Effector memory CD8-positive, alpha-beta T cell (primary cell): ENCODE measurements around the gene MRPS12.

Source experiments
- ATAC-seq: fragments of 150-1000 bp; cut with Tn5 transposase; replicated peaks from 2 replicates; pipeline ENCODE4 v1.10.0; 2021; ENCODE audit warnings: mild to moderate bottlenecking, moderate library complexity
- DNase-seq, 3 experiments: peaks; one replicate each; pipeline ENCODE4 v3.0.0; 2021
- H3K27ac Mint-ChIP-seq, 2 donors: one replicate each; pipeline ENCODE4 v1.8.0; 2022; ENCODE audit warnings: mild to moderate bottlenecking in 2 of 2, mixed read lengths in 2 of 2, moderate library complexity in 2 of 2
- H3K27me3 Mint-ChIP-seq, 2 donors: one replicate each; pipeline ENCODE4 v1.8.0; 2022; ENCODE audit warnings: mixed read lengths in 2 of 2
- H3K36me3 Mint-ChIP-seq: one replicate; pipeline ENCODE4 v1.8.0; 2022; ENCODE audit warnings: mild to moderate bottlenecking, moderate library complexity, mixed read lengths; ENCODE audit not compliant: insufficient read depth
- H3K4me1 Mint-ChIP-seq, 2 donors: one replicate each; pipeline ENCODE4 v1.8.0; 2022; ENCODE audit warnings: low read depth in 2 of 2, mixed read lengths in 2 of 2
- H3K4me3 Mint-ChIP-seq, 2 donors: one replicate each; pipeline ENCODE4 v1.8.0; 2022; ENCODE audit warnings: mild to moderate bottlenecking in 2 of 2, mixed read lengths in 2 of 2, moderate library complexity in 2 of 2
- H3K9me3 Mint-ChIP-seq, 2 donors: one replicate each; pipeline ENCODE4 v1.8.0; 2022; ENCODE audit warnings: mixed read lengths in 2 of 2

MRPS12 gene

DNA sequence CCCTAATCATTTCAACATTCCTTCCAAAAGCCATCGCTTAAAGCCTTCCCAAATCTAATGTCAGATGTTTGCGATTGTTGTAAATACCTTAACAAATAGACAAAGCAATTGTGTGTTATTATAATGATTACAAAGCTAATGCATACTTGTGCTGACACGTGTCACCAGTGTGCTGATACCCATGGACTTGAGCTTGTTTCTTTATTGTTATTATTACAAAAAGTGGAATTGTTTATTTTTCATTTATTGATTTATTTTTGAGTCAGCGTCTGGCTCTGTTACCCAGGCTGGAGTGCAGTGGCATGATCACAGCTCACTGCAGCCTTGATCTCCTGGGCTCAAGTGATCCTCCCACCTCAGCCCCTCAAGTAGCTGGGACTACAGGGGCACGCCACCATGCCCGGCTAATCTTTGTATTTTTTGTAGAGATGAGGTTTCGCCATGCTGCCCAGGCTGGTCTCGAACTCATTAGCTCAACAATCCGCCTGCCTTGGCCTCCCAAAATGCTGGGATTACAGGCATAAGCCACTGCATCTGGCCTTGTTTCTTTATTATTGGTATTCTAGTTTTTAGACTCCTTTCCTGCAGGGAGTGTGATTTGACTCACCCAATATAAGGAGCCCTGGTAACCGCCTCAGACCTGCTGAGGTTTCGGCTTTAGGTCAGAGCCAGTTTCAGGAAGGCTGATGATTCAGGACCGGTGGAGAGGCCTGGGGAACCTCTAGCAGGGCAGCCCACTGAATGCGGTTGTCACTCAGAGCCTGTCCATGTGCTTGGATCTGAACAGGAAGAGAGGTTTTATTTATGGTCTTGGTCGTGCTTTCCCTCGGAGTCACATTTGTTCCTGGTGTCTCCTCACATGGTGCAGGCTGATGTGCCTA lies 46.9 kb downstream of the MRPS12 start:
- peaks cover 5 to 14% of the 10 kb centered on the region in 2 donors for H3K4me1 Mint-ChIP-seq
- no peaks in the 10 kb centered on the region for H3K36me3 Mint-ChIP-seq
- H3K27me3 Mint-ChIP-seq = peaks cover 21 to 38% of the 10 kb centered on the region in 2 donors
- DNase-seq = no peak
- no peak for ATAC-seq
- H3K9me3 Mint-ChIP-seq = no peaks in the 10 kb centered on the region
- H3K27ac Mint-ChIP-seq = no peak overlapping the region
- H3K4me3 Mint-ChIP-seq = no peak overlapping the region

DNA sequence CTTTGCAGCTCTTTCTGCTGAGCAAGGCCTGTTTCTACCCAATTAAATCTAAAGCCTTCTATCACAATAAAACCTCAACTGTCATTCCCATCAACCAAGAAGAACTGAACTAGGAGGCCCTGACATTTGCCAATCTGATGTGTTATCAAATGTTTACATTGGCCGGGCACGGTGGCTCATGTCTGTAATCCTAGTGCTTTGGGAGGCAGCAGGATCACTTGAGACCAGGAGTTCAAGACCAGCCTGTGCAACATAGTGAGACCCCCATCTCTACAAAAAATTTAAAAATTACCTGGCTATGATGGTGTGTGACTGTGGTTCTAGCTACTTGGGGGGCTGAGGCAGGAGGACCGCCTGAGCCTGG lies 47.6 kb downstream of the MRPS12 start:
- H3K4me3 Mint-ChIP-seq = no peak overlapping the region
- no peak for ATAC-seq
- H3K9me3 Mint-ChIP-seq = no peaks in the 10 kb centered on the region
- peaks cover 21 to 38% of the 10 kb centered on the region in 2 donors for H3K27me3 Mint-ChIP-seq
- no peak overlapping the region for H3K27ac Mint-ChIP-seq
- no peaks in the 10 kb centered on the region for H3K36me3 Mint-ChIP-seq
- DNase-seq = no peak
- peaks cover 5 to 14% of the 10 kb centered on the region in 2 donors for H3K4me1 Mint-ChIP-seq

DNA sequence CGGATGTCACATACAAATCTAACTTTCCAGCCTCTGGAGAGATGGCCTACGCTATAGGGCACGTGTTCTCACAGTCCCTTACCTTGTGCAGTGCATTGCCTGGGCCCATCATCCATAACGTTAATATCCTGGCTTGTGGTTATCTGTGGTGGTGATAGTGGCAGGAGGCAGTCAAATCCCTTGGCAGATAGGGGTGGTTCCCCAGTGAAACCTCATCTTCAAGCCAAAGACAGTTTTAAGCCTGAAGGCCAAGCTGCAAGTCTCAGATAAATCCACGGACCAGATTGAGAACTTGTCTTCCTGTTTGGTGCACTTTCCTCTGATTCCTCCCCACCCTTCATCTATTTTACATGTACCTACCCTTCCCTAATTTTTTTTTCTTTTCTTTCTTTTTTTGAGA lies 49.1 kb downstream of the MRPS12 start:
- H3K4me3 Mint-ChIP-seq = no peak overlapping the region
- no peak overlapping the region for H3K27ac Mint-ChIP-seq
- H3K36me3 Mint-ChIP-seq = no peaks in the 10 kb centered on the region
- peaks cover 5 to 14% of the 10 kb centered on the region in 2 donors for H3K4me1 Mint-ChIP-seq
- H3K27me3 Mint-ChIP-seq = peaks cover 15 to 30% of the 10 kb centered on the region in 2 donors
- DNase-seq = no peak
- H3K9me3 Mint-ChIP-seq = no peaks in the 10 kb centered on the region
- no peak for ATAC-seq

DNA sequence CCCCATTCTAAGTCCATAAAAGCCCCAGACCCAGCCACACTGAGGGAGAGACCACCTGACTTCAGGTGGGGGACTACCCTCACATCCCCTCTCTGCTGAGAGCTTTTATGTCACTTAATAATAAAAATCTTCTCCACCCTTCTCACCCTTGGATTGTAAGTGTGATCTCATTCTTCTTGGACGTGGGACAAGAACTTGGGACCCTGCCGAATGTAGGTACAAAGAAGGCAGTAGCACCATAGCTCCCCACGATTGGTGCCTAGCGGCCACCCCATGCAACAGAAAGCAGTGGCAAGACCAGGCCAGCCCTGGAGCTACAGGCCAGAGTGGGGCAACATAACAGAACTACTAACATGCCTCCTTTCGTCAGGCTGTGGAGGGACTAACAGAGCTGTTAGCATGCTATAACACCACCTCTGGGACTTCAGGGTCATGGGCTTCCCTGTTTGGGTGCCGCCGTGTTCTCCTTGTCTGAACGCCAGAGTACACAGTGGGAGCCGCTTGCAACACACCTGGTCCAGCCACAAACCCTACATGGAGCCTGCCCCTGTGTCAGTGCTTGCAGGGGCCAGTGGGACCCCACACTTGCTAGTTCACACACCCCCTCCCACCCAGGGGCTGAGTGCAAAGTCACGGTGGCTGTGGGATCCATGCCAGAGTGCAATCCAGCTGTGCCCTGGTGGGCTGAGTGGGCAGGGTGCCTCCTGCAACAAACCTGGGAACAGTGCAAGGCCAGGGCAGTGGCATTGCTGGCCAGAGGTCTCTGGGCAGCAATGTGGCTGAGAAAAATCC lies 50.0 kb downstream of the MRPS12 start:
- Mint-ChIP-seq H3K36me3 (no peaks in the 10 kb centered on the region), H3K27ac (no peak overlapping the region), H3K9me3 (no peaks in the 10 kb centered on the region), H3K4me1 (peaks cover 5 to 10% of the 10 kb centered on the region in 2 donors), H3K4me3 (no peak overlapping the region), H3K27me3 (peaks cover 10 to 20% of the 10 kb centered on the region in 2 donors)
- DNase-seq (no peak), ATAC-seq (no peak)
